ENCODE data around the gene STK31.
"Not testable (repeated sequence)": the region's sequence is repeated elsewhere in the genome, so short reads cannot be mapped to it uniquely, and the experiment has no call there.

The STK31 gene

GRCh38 chr7:23811540-23811939 lies 101.5 kb downstream of the STK31 start:
- no peak for DNase-seq

DNA sequence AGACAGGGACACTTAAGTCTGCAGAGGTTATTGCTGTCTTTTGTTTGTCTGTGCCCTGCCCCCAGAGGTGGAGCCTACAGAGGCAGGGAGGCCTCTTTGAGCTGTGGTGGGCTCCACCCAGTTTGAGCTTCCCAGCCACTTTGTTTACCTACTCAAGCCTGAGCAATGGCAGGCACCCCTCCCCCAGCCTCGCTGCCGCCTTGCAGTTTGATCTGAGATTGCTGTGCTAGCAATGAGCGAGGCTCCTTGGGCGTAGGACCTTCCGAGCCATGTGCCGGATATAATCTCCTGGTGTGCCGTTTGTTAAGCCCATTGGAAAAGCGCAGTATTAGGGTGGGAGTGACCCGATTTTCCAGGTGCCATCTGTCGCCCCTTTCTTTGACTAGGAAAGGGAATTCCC lies 118.1 kb downstream of the STK31 start:
- DNase-seq = not testable (repeated sequence)

- not testable (repeated sequence) for DNase-seq
Observed at GRCh38 chr7:23832733-23833132, 122.7 kb downstream of the STK31 start.

GRCh38 chr7:23833405-23833804 lies 123.4 kb downstream of the STK31 start:
- DNase-seq = no peak

DNA sequence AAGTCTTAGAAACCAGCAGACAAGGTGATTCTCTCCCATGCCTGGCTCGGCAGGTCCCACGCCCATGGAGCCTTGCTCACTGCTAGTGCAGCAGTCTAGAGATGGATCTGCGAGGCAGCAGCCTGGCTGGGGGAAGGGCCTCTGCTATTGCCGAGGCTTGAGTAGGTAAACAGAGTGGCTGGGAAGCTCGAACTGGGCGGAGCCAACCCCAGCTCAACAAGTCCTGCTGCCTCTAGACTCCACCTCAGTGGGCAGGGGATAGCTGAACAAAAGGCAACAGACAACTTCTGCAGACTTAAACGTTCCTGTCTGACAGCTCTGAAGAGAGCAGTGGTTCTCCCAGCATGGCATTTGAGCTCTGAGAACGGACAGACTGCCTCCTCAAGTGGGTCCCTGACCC lies 134.8 kb downstream of the STK31 start:
- DNase-seq = not testable (repeated sequence)

DNA sequence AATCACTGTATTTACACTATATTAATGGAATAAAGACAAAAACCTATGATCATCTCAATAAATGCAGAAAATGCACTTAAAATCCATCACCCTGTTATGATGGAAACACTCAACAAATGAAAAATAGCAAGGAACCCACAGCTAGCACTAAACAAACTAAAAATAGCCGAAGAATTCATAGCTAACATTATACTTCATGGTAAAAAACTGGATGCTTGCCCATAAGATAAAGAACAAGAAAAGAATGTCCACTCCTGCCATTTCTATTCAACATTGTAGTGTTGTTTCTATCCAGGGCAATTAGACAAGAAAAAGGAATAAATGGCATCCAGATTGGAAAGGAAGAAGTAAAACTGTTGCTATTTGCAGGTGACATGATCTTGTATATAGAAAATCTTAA lies 142.1 kb downstream of the STK31 start:
- DNase-seq = no peak

- no peak for DNase-seq
Observed at GRCh38 chr7:23852988-23853387, 143.0 kb downstream of the STK31 start.

DNA sequence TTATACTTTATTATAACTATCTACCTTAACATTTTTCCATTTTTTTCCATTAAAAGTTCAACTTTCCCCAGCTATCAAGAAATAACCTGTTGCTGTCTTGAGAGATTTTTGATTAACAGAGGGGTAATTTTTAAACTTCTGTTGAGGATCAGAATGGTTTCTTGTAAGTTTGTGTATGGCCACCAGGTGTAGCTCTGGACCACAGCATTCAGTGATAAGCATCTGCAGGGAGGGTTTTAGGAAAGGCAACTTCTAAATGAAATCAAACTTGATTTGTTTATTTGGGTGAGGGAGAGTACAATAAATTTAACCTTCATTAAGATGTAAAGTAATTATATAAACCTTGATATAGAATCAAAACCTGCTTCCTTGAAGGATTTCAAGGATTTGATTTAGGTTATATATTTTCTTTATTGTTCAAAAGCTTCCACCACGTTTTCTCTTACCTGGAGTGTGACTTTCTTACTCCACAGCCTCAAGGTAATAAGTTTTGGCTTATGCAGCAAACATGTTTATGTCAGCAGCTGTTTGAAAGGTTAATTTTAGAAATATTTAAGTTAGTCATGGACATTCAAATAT lies 153.3 kb downstream of the STK31 start:
- no peak for DNase-seq

DNA sequence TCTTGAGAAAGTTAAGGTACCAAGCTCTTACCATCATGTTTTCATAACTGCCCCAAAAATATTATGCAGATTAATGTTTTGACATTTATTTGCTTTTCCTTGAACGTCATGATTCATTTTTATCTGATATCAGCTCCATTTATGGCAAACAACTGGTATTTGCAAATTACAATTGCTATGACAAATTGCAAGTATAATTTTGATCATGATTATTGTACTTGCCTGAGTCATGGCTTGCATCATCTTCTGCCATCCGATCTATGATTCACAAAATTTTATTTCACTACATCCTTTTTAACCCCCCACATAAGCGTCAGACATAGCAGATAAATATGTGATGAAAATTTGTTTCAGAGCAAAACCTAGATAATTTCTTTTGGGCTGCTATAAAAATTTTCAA lies 155.0 kb downstream of the STK31 start:
- DNase-seq = no peak

DNA sequence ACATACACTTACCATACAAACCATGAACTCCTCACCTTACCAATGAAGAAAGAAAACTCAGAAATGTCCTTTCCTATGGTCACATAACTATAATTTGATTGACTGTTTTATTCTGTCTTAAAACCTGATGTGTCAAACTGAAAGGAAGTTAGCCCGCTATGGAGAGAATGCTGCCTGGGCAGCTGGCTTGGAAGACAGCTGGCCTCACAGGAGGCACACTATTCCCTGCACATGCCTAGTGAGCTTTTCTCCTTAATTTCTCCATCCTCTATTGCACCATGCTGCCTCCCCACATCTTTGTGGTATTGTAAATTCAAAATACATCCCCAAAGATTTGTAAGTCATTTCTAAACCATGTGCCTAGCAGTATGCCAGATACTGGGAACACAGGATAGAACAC lies 163.3 kb downstream of the STK31 start:
- no peak for DNase-seq

GRCh38 chr7:23876526-23876925 lies 166.5 kb downstream of the STK31 start:
- DNase-seq = not testable (repeated sequence)
